Measurements from ENCODE around the gene PPFIBP2. TPM values are rescaled to one million over a fixed set of nuclear protein-coding genes. Genes with fewer than 3 reads are reported as not detected.

PPFIBP2 gene
- total RNA-seq, 2 experiments from 2014 or later = 102 to 182 TPM

DNA sequence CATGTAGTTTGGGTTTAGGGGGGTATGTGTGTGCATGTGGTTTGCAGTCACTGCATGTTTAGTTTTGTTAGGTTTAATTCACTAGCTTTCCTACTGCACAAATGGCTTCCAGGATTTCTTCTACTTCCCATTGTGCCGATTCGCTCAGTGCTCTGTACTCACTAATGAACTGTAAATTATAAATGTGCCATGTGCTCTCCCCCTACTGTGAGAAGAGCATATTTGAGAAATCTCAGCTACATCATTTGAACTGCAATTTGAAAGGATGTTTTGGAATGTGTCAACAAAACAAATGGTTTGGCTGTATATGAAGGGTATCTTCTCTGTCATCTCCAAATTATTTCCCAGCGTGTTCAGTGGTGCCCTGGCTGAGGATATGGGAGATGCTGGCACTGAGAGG, 131.4 kb downstream of the PPFIBP2 start:
- no peak for TF ChIP-seq EZH2phosphoT487 (IDR thresholded peaks at IDR 0.05; ENCODE audit: borderline replicate concordance, low read depth, low read length)
- TF ChIP-seq, protein P1, sequence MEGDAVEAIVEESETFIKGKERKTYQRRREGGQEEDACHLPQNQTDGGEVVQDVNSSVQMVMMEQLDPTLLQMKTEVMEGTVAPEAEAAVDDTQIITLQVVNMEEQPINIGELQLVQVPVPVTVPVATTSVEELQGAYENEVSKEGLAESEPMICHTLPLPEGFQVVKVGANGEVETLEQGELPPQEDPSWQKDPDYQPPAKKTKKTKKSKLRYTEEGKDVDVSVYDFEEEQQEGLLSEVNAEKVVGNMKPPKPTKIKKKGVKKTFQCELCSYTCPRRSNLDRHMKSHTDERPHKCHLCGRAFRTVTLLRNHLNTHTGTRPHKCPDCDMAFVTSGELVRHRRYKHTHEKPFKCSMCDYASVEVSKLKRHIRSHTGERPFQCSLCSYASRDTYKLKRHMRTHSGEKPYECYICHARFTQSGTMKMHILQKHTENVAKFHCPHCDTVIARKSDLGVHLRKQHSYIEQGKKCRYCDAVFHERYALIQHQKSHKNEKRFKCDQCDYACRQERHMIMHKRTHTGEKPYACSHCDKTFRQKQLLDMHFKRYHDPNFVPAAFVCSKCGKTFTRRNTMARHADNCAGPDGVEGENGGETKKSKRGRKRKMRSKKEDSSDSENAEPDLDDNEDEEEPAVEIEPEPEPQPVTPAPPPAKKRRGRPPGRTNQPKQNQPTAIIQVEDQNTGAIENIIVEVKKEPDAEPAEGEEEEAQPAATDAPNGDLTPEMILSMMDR (conservative IDR thresholded peaks at IDR 0.05; ENCODE audit: low read length) = no peak
- ChIA-PET CTCF (ENCODE audit: unreplicated experiment) (no interaction called here), POLR2A (interaction anchor here (1.4 kb wide), 1 partner anchor 25 kb away, joined by 3 read pairs; no protein-coding TSS in a partner anchor)
- Histone ChIP-seq H3K4me2 (ENCODE audit: low read length) (no peak overlapping the region), H3K4me3 (ENCODE audit: low read depth, low read length, poor library complexity, severe bottlenecking) (no peak overlapping the region), H3K79me2 (ENCODE audit: insufficient read depth, low read depth, low read length) (no peaks in the 10 kb centered on the region), H3K4me1 (ENCODE audit: insufficient read depth, low read length, poor library complexity, severe bottlenecking) (no peaks in the 10 kb centered on the region), H3K9me3 (ENCODE audit: low read length) (no peaks in the 10 kb centered on the region), H3K9me2 (ENCODE audit: insufficient read depth, low read length) (no peaks in the 10 kb centered on the region), H4K20me1 (ENCODE audit: insufficient read depth, low read length) (no peaks in the 10 kb centered on the region), H3K27ac (ENCODE audit: low read depth, low read length, poor library complexity, severe bottlenecking) (no peak overlapping the region), H2AFZ (ENCODE audit: low read length) (no peak overlapping the region), H3K36me3 (ENCODE audit: insufficient read depth, low read length) (peaks cover 96% of the 10 kb centered on the region)
- intact Hi-C loops (cut with micrococcal nuclease; ENCODE audit: unreplicated experiment) = no loop called here
- DNase-seq (ENCODE audit: low spot score) = no peak
- BruUV-seq (replicated peaks) = no TSS peak

DNA sequence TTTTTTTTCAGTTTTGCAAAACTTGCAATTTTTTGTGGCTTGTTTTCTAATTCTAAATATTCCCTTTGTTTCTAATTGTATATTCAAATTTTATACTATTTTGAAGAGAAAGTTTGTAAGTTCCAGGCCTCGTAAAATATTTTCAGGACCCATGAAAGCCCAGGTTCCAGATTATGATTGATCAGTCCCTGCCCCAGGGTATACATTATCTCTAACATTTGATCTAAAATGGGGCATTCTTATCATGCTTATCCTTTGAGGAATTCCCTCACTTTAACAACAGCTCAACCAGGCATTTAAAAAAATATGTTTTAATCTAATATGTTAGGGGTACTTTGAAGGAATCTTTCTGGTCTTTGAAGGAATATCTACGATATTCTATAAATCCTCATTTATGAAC, 133.1 kb downstream of the PPFIBP2 start:
- intact Hi-C loops (cut with micrococcal nuclease; ENCODE audit: unreplicated experiment) = no loop called here
- Histone ChIP-seq H3K9me3 (ENCODE audit: low read length) (no peaks in the 10 kb centered on the region), H4K20me1 (ENCODE audit: insufficient read depth, low read length) (no peaks in the 10 kb centered on the region), H3K79me2 (ENCODE audit: insufficient read depth, low read depth, low read length) (no peaks in the 10 kb centered on the region), H3K4me3 (ENCODE audit: low read depth, low read length, poor library complexity, severe bottlenecking) (no peak overlapping the region), H3K36me3 (ENCODE audit: insufficient read depth, low read length) (peaks cover 96% of the 10 kb centered on the region), H3K4me1 (ENCODE audit: insufficient read depth, low read length, poor library complexity, severe bottlenecking) (no peaks in the 10 kb centered on the region), H3K9me2 (ENCODE audit: insufficient read depth, low read length) (no peaks in the 10 kb centered on the region), H3K27ac (ENCODE audit: low read depth, low read length, poor library complexity, severe bottlenecking) (no peak overlapping the region), H3K4me2 (ENCODE audit: low read length) (no peak overlapping the region), H2AFZ (ENCODE audit: low read length) (no peak overlapping the region)
- POLR2A ChIA-PET = interaction anchor here (0.6 to 1.4 kb wide), 5 partner anchors 10 to 156 kb away, joined by 3 to 6 read pairs (median 3); no protein-coding TSS in a partner anchor
- CTCF ChIA-PET (ENCODE audit: unreplicated experiment) = no interaction called here
- no TSS peak for BruUV-seq (replicated peaks)
- TF ChIP-seq, protein P1 (conservative IDR thresholded peaks at IDR 0.05; ENCODE audit: low read length) = no peak
- no peak for TF ChIP-seq EZH2phosphoT487 (IDR thresholded peaks at IDR 0.05; ENCODE audit: borderline replicate concordance, low read depth, low read length)
- DNase-seq (ENCODE audit: low spot score) = no peak

DNA sequence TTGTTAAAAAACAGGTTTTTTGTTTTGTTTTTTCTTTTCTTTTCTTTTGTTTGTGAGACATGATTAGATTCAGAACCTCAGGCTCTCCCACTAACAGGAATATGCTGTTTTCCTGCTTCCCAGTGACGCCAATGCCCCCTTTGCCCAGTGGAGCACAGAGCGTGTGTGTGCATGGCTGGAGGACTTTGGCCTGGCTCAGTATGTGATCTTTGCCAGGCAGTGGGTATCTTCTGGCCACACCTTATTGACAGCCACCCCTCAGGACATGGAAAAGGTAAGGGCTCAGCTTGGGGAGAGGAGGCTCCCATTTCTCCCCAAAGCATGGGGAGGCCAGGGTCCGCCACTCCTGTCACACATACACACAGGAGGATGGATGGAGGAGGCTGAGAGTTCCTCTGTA, 134.5 kb downstream of the PPFIBP2 start:
- Histone ChIP-seq H3K4me1 (ENCODE audit: insufficient read depth, low read length, poor library complexity, severe bottlenecking) (no peaks in the 10 kb centered on the region), H3K36me3 (ENCODE audit: insufficient read depth, low read length) (peaks cover 96% of the 10 kb centered on the region), H3K9me2 (ENCODE audit: insufficient read depth, low read length) (no peaks in the 10 kb centered on the region), H3K79me2 (ENCODE audit: insufficient read depth, low read depth, low read length) (no peaks in the 10 kb centered on the region), H3K9me3 (ENCODE audit: low read length) (no peaks in the 10 kb centered on the region), H4K20me1 (ENCODE audit: insufficient read depth, low read length) (no peaks in the 10 kb centered on the region), H3K27ac (ENCODE audit: low read depth, low read length, poor library complexity, severe bottlenecking) (no peak overlapping the region), H3K4me3 (ENCODE audit: low read depth, low read length, poor library complexity, severe bottlenecking) (no peak overlapping the region), H3K4me2 (ENCODE audit: low read length) (no peak overlapping the region), H2AFZ (ENCODE audit: low read length) (no peak overlapping the region)
- CTCF ChIA-PET (ENCODE audit: unreplicated experiment) = no interaction called here
- TF ChIP-seq EZH2phosphoT487 (IDR thresholded peaks at IDR 0.05; ENCODE audit: borderline replicate concordance, low read depth, low read length) = no peak
- DNase-seq (ENCODE audit: low spot score) = no peak
- intact Hi-C loops (cut with micrococcal nuclease; ENCODE audit: unreplicated experiment) = no loop called here
- POLR2A ChIA-PET = no interaction called here
- BruUV-seq (replicated peaks) = no TSS peak
